ENCODE results near the gene GLYR1. TPM values are rescaled to one million over a fixed set of nuclear protein-coding genes. Genes with fewer than 3 reads are reported as not detected.

The GLYR1 gene
- total and polyA plus RNA-seq, 2 donors (not counting 3 experiments of a cell fraction or from before 2014, with no cell fraction given): 47.9 to 107 TPM

- DNase-seq (ENCODE audit: low read depth, low spot score): no peak
- Histone ChIP-seq H3K4me3 (replicated peaks in 1 of 3; ENCODE audit: insufficient read depth in 1 of 3, low read depth in 1 of 3, low read length in 3 of 3) (no peak overlapping the region), H3K79me2 (ENCODE audit: control insufficient read depth, insufficient read depth, low read length) (no peaks in the 10 kb centered on the region), H3K9me3 (replicated peaks; ENCODE audit: control insufficient read depth, insufficient read depth, low read length) (no peaks in the 10 kb centered on the region), H3K9ac (replicated peaks; ENCODE audit: extremely low read depth, insufficient read depth, low read length) (no peak overlapping the region), H3K36me3 (ENCODE audit: control insufficient read depth in 2 of 2, extremely low read depth in 1 of 2, insufficient read depth in 2 of 2, low read length in 2 of 2) (peaks cover 14 to 30% of the 10 kb centered on the region in 2 experiments), H4K20me1 (replicated peaks; ENCODE audit: control insufficient read depth, extremely low read depth, insufficient read depth, low read length) (no peaks in the 10 kb centered on the region), H3K27ac (ENCODE audit: insufficient read depth, low read depth, low read length) (no peak overlapping the region), H3K4me2 (ENCODE audit: insufficient read depth, low read length) (no peak overlapping the region), H3K9me1 (replicated peaks; ENCODE audit: control insufficient read depth, extremely low read depth, insufficient read depth, low read length) (no peaks in the 10 kb centered on the region), H3K27me3 (ENCODE audit: control insufficient read depth in 2 of 2, insufficient read depth in 2 of 2, low read length in 2 of 2) (no peaks in the 10 kb centered on the region), H3K4me1 (ENCODE audit: control insufficient read depth, extremely low read depth, insufficient read depth, low read length) (no peaks in the 10 kb centered on the region), H2AFZ (ENCODE audit: low read depth, low read length) (no peak overlapping the region)
- no peak for FAIRE-seq
- BruUV-seq (replicated peaks): no TSS peak
- ChIA-PET CTCF (no interaction called here), POLR2A (no interaction called here)
- dilution Hi-C loops (cut with MboI; ENCODE audit: extremely low pct_ligation_motif_present, low sequenced_read_pairs) (no loop called here), intact Hi-C loops (cut with micrococcal nuclease) (no loop called here)
- TF ChIP-seq MYC (IDR thresholded peaks at IDR 0.05; ENCODE audit: low read depth, low read length): no peak
Measured at GRCh38 chr16:4811242-4811641, 35.8 kb downstream of the GLYR1 start.

- intact Hi-C loops (cut with micrococcal nuclease): no loop called here
- TF ChIP-seq GATA2 (IDR thresholded peaks at IDR 0.05; ENCODE audit: insufficient read depth, insufficient read length, low read depth, low read length) (no peak), MAX (IDR thresholded peaks at IDR 0.05; ENCODE audit: insufficient read depth, insufficient read length) (no peak), CTCF (IDR thresholded peaks at IDR 0.05; ENCODE audit: extremely low read depth in 1 of 2, insufficient read depth in 1 of 2, low read depth in 1 of 2, low read length in 2 of 2) (no peak), POLR2A (IDR thresholded peaks at IDR 0.05; ENCODE audit: low read depth, low read length) (no peak), POLR2AphosphoS5 (IDR thresholded peaks at IDR 0.05; ENCODE audit: insufficient read depth, low read depth, low read length) (no peak), FOS (IDR thresholded peaks at IDR 0.05; ENCODE audit: borderline replicate concordance, insufficient read depth, low read length) (no peak), JUN (IDR thresholded peaks at IDR 0.05; ENCODE audit: borderline replicate concordance, insufficient read depth, insufficient read length, low read depth) (no peak), EZH2 (IDR thresholded peaks at IDR 0.05; ENCODE audit: borderline replicate concordance, low read depth, low read length, severe bottlenecking) (no peak), MYC (IDR thresholded peaks at IDR 0.05; ENCODE audit: low read depth, low read length) (no peak)
- CTCF ChIA-PET: no interaction called here
- Histone ChIP-seq H3K9me1 (replicated peaks; ENCODE audit: control insufficient read depth, extremely low read depth, insufficient read depth, low read length) (no peaks in the 10 kb centered on the region), H3K4me3 (replicated peaks in 1 of 3; ENCODE audit: insufficient read depth in 1 of 3, low read depth in 1 of 3, low read length in 3 of 3) (no peak overlapping the region), H3K27ac (ENCODE audit: insufficient read depth, low read depth, low read length) (no peak overlapping the region), H2AFZ (ENCODE audit: low read depth, low read length) (no peak overlapping the region), H4K20me1 (replicated peaks; ENCODE audit: control insufficient read depth, extremely low read depth, insufficient read depth, low read length) (no peaks in the 10 kb centered on the region), H3K9ac (replicated peaks; ENCODE audit: extremely low read depth, insufficient read depth, low read length) (no peak overlapping the region), H3K9me3 (replicated peaks; ENCODE audit: control insufficient read depth, insufficient read depth, low read length) (no peaks in the 10 kb centered on the region), H3K79me2 (ENCODE audit: control insufficient read depth, insufficient read depth, low read length) (no peaks in the 10 kb centered on the region), H3K4me1 (ENCODE audit: control insufficient read depth, extremely low read depth, insufficient read depth, low read length) (peaks cover 7% of the 10 kb centered on the region), H3K4me2 (ENCODE audit: insufficient read depth, low read length) (no peak overlapping the region), H3K27me3 (ENCODE audit: control insufficient read depth in 2 of 2, insufficient read depth in 2 of 2, low read length in 2 of 2) (no peaks in the 10 kb centered on the region), H3K36me3 (ENCODE audit: control insufficient read depth in 2 of 2, extremely low read depth in 1 of 2, insufficient read depth in 2 of 2, low read length in 2 of 2) (peaks cover 9 to 14% of the 10 kb centered on the region in 2 experiments)
- dilution Hi-C loops (cut with MboI; ENCODE audit: extremely low pct_ligation_motif_present, low sequenced_read_pairs): no loop called here
- no peak for FAIRE-seq
- no peak for DNase-seq (ENCODE audit: low read depth, low spot score)
- BruUV-seq (replicated peaks): no TSS peak
- POLR2A ChIA-PET: no interaction called here
Measured at GRCh38 chr16:4806280-4806679, 40.8 kb downstream of the GLYR1 start.

Data from endothelial cell of umbilical vein (primary cell).